ENCODE measurements around the gene STK35.
A peak's percentile ranks its signal among the peaks of the same experiment; 100 is the strongest.

The STK35 gene

GRCh38 chr20:2153326-2153725, 51.7 kb downstream of the STK35 start:
- Histone ChIP-seq H4K91ac (ENCODE audit: low read depth, low read length) (no peak overlapping the region), H3K4me2 (ENCODE audit: low read length) (no peak overlapping the region), H3K79me1 (ENCODE audit: low read length) (peaks cover 8% of the 10 kb centered on the region), H2AK5ac (ENCODE audit: low read length) (no peak overlapping the region), H4K8ac (ENCODE audit: low read depth, low read length) (no peak overlapping the region), H2BK120ac (ENCODE audit: insufficient read depth, low read length, poor library complexity) (no peak overlapping the region), H3K14ac (ENCODE audit: low read length) (no peak overlapping the region), H2BK5ac (ENCODE audit: low read depth, low read length, poor library complexity) (peak overlapping the region; percentile 8), H3K4ac (ENCODE audit: low read depth, low read length) (no peak overlapping the region), H3K27me3 (ENCODE audit: insufficient read depth, low read length) (no peaks in the 10 kb centered on the region), H3K9ac (ENCODE audit: low read length) (no peak overlapping the region), H3K23ac (ENCODE audit: low read length) (no peak overlapping the region), H3K79me2 (ENCODE audit: control insufficient read depth, insufficient read depth, low read length, poor library complexity) (no peaks in the 10 kb centered on the region), H3K9me3 (ENCODE audit: insufficient read depth, low read depth, low read length) (no peaks in the 10 kb centered on the region), H4K12ac (ENCODE audit: low read depth, low read length) (no peak overlapping the region), H3K18ac (ENCODE audit: low read length) (no peak overlapping the region), H2BK12ac (ENCODE audit: low read length) (peak overlapping the region; percentile 22), H2AFZ (ENCODE audit: insufficient read depth, low read length, poor library complexity) (no peak overlapping the region), H3K36me3 (ENCODE audit: control insufficient read depth in 1 of 2, insufficient read depth in 2 of 2, low read length in 2 of 2) (peaks cover 3 to 5% of the 10 kb centered on the region in 2 experiments), H3K4me1 (ENCODE audit: control insufficient read depth in 1 of 2, insufficient read depth in 2 of 2, low read length in 2 of 2) (peaks cover 15 to 25% of the 10 kb centered on the region in 2 experiments), H3K27ac (ENCODE audit: low read depth, low read length) (no peak overlapping the region), H3K4me3 (ENCODE audit: low read depth, low read length) (no peak overlapping the region)
- no peak for DNase-seq
- WGBS (ENCODE audit: extremely low coverage, insufficient coverage, insufficient read length) = no CpG with 5 or more reads among the region's 4 CpGs

- Histone ChIP-seq H3K79me1 (ENCODE audit: low read length) (peaks cover 4% of the 10 kb centered on the region), H3K27me3 (ENCODE audit: insufficient read depth, low read length) (no peaks in the 10 kb centered on the region), H3K79me2 (ENCODE audit: control insufficient read depth, insufficient read depth, low read length, poor library complexity) (no peaks in the 10 kb centered on the region), H2AFZ (ENCODE audit: insufficient read depth, low read length, poor library complexity) (no peak overlapping the region), H3K23ac (ENCODE audit: low read length) (no peak overlapping the region), H3K14ac (ENCODE audit: low read length) (no peak overlapping the region), H4K12ac (ENCODE audit: low read depth, low read length) (no peak overlapping the region), H2BK12ac (ENCODE audit: low read length) (no peak overlapping the region), H3K27ac (ENCODE audit: low read depth, low read length) (no peak overlapping the region), H4K8ac (ENCODE audit: low read depth, low read length) (no peak overlapping the region), H2AK5ac (ENCODE audit: low read length) (no peak overlapping the region), H4K91ac (ENCODE audit: low read depth, low read length) (no peak overlapping the region), H3K36me3 (ENCODE audit: control insufficient read depth in 1 of 2, insufficient read depth in 2 of 2, low read length in 2 of 2) (no peaks in the 10 kb centered on the region), H3K4me1 (ENCODE audit: control insufficient read depth in 1 of 2, insufficient read depth in 2 of 2, low read length in 2 of 2) (peaks cover 2 to 9% of the 10 kb centered on the region in 2 experiments), H2BK5ac (ENCODE audit: low read depth, low read length, poor library complexity) (no peak overlapping the region), H2BK120ac (ENCODE audit: insufficient read depth, low read length, poor library complexity) (no peak overlapping the region), H3K4ac (ENCODE audit: low read depth, low read length) (no peak overlapping the region), H3K18ac (ENCODE audit: low read length) (no peak overlapping the region), H3K9me3 (ENCODE audit: insufficient read depth, low read depth, low read length) (no peaks in the 10 kb centered on the region), H3K9ac (ENCODE audit: low read length) (no peak overlapping the region), H3K4me3 (ENCODE audit: low read depth, low read length) (no peak overlapping the region), H3K4me2 (ENCODE audit: low read length) (no peak overlapping the region)
- no CpG with 5 or more reads among the region's 4 CpGs for WGBS (ENCODE audit: extremely low coverage, insufficient coverage, insufficient read length)
- DNase-seq = no peak
These were observed 54.6 kb downstream of the STK35 start for GRCh38 chr20:2156224-2156623.

- peaks cover 4% of the 10 kb centered on the region for H3K79me1 ChIP-seq (ENCODE audit: low read length)
- H2AFZ ChIP-seq (ENCODE audit: insufficient read depth, low read length, poor library complexity) = no peak overlapping the region
- H2BK120ac ChIP-seq (ENCODE audit: insufficient read depth, low read length, poor library complexity) = no peak overlapping the region
- no peaks in the 10 kb centered on the region for H3K79me2 ChIP-seq (ENCODE audit: control insufficient read depth, insufficient read depth, low read length, poor library complexity)
- no peaks in the 10 kb centered on the region for H3K27me3 ChIP-seq (ENCODE audit: insufficient read depth, low read length)
- H3K4ac ChIP-seq (ENCODE audit: low read depth, low read length) = no peak overlapping the region
- H3K27ac ChIP-seq (ENCODE audit: low read depth, low read length) = no peak overlapping the region
- no peak overlapping the region for H3K23ac ChIP-seq (ENCODE audit: low read length)
- H3K4me3 ChIP-seq (ENCODE audit: low read depth, low read length) = no peak overlapping the region
- H3K9ac ChIP-seq (ENCODE audit: low read length) = no peak overlapping the region
- no CpG with 5 or more reads among the region's 11 CpGs for WGBS (ENCODE audit: extremely low coverage, insufficient coverage, insufficient read length)
- H3K18ac ChIP-seq (ENCODE audit: low read length) = no peak overlapping the region
- peaks cover 2 to 5% of the 10 kb centered on the region in 2 experiments for H3K4me1 ChIP-seq (ENCODE audit: control insufficient read depth in 1 of 2, insufficient read depth in 2 of 2, low read length in 2 of 2)
- no peaks in the 10 kb centered on the region for H3K36me3 ChIP-seq (ENCODE audit: control insufficient read depth in 1 of 2, insufficient read depth in 2 of 2, low read length in 2 of 2)
- no peak overlapping the region for H3K14ac ChIP-seq (ENCODE audit: low read length)
- no peak overlapping the region for H2BK5ac ChIP-seq (ENCODE audit: low read depth, low read length, poor library complexity)
- H3K9me3 ChIP-seq (ENCODE audit: insufficient read depth, low read depth, low read length) = no peaks in the 10 kb centered on the region
- no peak overlapping the region for H4K91ac ChIP-seq (ENCODE audit: low read depth, low read length)
- no peak for DNase-seq
- H4K8ac ChIP-seq (ENCODE audit: low read depth, low read length) = no peak overlapping the region
- no peak overlapping the region for H3K4me2 ChIP-seq (ENCODE audit: low read length)
- H2BK12ac ChIP-seq (ENCODE audit: low read length) = no peak overlapping the region
- H2AK5ac ChIP-seq (ENCODE audit: low read length) = no peak overlapping the region
- no peak overlapping the region for H4K12ac ChIP-seq (ENCODE audit: low read depth, low read length)
These were observed 55.3 kb downstream of the STK35 start for GRCh38 chr20:2156666-2157624.

GRCh38 chr20:2162125-2162822, 60.6 kb downstream of the STK35 start:
- Histone ChIP-seq H3K18ac (ENCODE audit: low read length) (no peak overlapping the region), H3K79me2 (ENCODE audit: control insufficient read depth, insufficient read depth, low read length, poor library complexity) (no peaks in the 10 kb centered on the region), H3K9me3 (ENCODE audit: insufficient read depth, low read depth, low read length) (no peaks in the 10 kb centered on the region), H3K36me3 (ENCODE audit: control insufficient read depth in 1 of 2, insufficient read depth in 2 of 2, low read length in 2 of 2) (no peaks in the 10 kb centered on the region), H3K4me1 (ENCODE audit: control insufficient read depth in 1 of 2, insufficient read depth in 2 of 2, low read length in 2 of 2) (peaks cover 4% of the 10 kb centered on the region in 2 experiments), H3K4ac (ENCODE audit: low read depth, low read length) (no peak overlapping the region), H2BK120ac (ENCODE audit: insufficient read depth, low read length, poor library complexity) (no peak overlapping the region), H4K91ac (ENCODE audit: low read depth, low read length) (no peak overlapping the region), H3K9ac (ENCODE audit: low read length) (no peak overlapping the region), H3K27me3 (ENCODE audit: insufficient read depth, low read length) (no peaks in the 10 kb centered on the region), H4K8ac (ENCODE audit: low read depth, low read length) (no peak overlapping the region), H4K12ac (ENCODE audit: low read depth, low read length) (no peak overlapping the region), H2AFZ (ENCODE audit: insufficient read depth, low read length, poor library complexity) (no peak overlapping the region), H3K4me2 (ENCODE audit: low read length) (no peak overlapping the region), H2AK5ac (ENCODE audit: low read length) (no peak overlapping the region), H3K23ac (ENCODE audit: low read length) (no peak overlapping the region), H3K27ac (ENCODE audit: low read depth, low read length) (no peak overlapping the region), H3K79me1 (ENCODE audit: low read length) (no peaks in the 10 kb centered on the region), H2BK12ac (ENCODE audit: low read length) (no peak overlapping the region), H3K14ac (ENCODE audit: low read length) (no peak overlapping the region), H2BK5ac (ENCODE audit: low read depth, low read length, poor library complexity) (no peak overlapping the region), H3K4me3 (ENCODE audit: low read depth, low read length) (no peak overlapping the region)
- no CpG with 5 or more reads among the region's 12 CpGs for WGBS (ENCODE audit: extremely low coverage, insufficient coverage, insufficient read length)
- no peak for DNase-seq

Data from trophoblast cell (in vitro differentiated cells and primary cell).